Large intestine (tissue), 3 donors: ENCODE results near the gene DENND1A. TPM values are rescaled to one million over a fixed set of nuclear protein-coding genes. Genes with fewer than 3 reads are reported as not detected.

Experiments used
- DNase-seq, 2 donors: peaks; one replicate each; pipeline versions ENCODE4 v3.0.0 to v3.0.0-alpha.2; 2013
- H3K27ac ChIP-seq: one replicate; pipeline ENCODE4 v1.5.1; 2013; ENCODE audit warnings: low read length
- H3K27me3 ChIP-seq: 2 replicates; pipeline ENCODE4 v1.6.1; 2013; ENCODE audit warnings: low read length; ENCODE audit not compliant: control insufficient read depth, insufficient read depth
- H3K36me3 ChIP-seq: 2 replicates; pipeline ENCODE4 v1.6.1; 2013; ENCODE audit warnings: low read length; ENCODE audit not compliant: control insufficient read depth, insufficient read depth
- H3K4me1 ChIP-seq: one replicate; pipeline ENCODE4 v1.6.1; 2013; ENCODE audit warnings: low read length; ENCODE audit not compliant: control insufficient read depth, insufficient read depth
- H3K4me3 ChIP-seq: one replicate; pipeline ENCODE4 v1.5.1; 2013; ENCODE audit warnings: low read length
- H3K9me3 ChIP-seq: one replicate; pipeline ENCODE4 v1.6.1; 2013; ENCODE audit warnings: mild to moderate bottlenecking, low read depth, low read length, moderate library complexity; ENCODE audit not compliant: control insufficient read depth
- WGBS: methylation state at CpG from one replicate; pipeline ENCODE4 v1.1.5; 2013; ENCODE audit warnings: low lambda C conversion rate; ENCODE audit not compliant: insufficient coverage; 5-methylcytosine and 5-hydroxymethylcytosine counted together
- polyA plus RNA-seq: library from polyadenylated mRNA; unstranded; fragments of 120-200 nt; gene quantifications from one replicate; pipeline ENCODE4 v1.2.1, GENCODE V29; 2013

Gene DENND1A
- polyA plus RNA-seq, 1 donor: 29.7 TPM

DNA sequence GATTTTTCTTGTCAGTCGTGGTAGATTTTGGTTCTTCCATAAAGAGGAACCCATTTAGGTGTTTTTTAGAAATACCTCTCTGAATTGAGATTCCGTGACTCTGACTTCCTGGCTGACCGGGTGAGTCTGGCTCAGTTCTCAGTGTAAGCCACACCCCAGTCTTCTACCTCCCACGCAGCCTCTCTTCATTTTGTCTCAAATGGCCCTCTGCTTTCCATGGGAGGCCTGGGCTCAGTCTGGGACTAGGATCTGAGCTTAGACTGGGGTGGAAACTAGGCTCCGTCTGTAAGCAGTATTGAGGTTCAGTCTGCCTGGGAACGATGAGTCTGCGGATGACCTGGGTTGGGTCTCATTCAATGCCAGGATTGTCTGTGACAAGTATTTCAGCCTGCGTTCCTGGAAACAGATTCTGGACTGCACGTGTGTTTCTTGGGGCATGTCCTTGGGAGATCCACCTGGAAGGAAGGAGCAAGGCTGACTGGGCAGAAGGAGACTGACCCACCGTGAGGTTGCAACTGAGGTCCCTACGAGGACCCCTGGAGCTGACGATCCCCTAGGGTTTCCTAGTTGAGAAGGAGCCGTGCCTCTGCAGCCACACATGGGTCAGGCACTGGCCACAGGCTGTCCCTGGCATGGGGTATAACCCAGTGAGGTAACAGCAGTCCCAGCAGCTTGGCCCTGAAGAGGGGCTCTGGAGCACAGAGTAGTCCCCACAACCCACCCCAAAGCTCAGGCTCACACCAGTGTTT is 586.3 kb downstream of the DENND1A start:
- H3K36me3 ChIP-seq: no peaks in the 10 kb centered on the region
- no peak for DNase-seq
- no peaks in the 10 kb centered on the region for H3K4me1 ChIP-seq
- 100% methylated on average over 1 of the region's 13 CpGs for WGBS
- H3K9me3 ChIP-seq: peaks cover 8% of the 10 kb centered on the region
- H3K4me3 ChIP-seq: no peak overlapping the region
- H3K27me3 ChIP-seq: peaks cover 9% of the 10 kb centered on the region
- no peak overlapping the region for H3K27ac ChIP-seq

GRCh38 chr9:123342247-123342646 is 587.7 kb downstream of the DENND1A start:
- no peak overlapping the region for H3K4me3 ChIP-seq
- H3K9me3 ChIP-seq: peaks cover 5% of the 10 kb centered on the region
- no peaks in the 10 kb centered on the region for H3K4me1 ChIP-seq
- no peaks in the 10 kb centered on the region for H3K36me3 ChIP-seq
- 100% methylated on average over 1 of the region's 5 CpGs for WGBS
- peaks cover 6% of the 10 kb centered on the region for H3K27me3 ChIP-seq
- no peak for DNase-seq
- no peak overlapping the region for H3K27ac ChIP-seq

DNA sequence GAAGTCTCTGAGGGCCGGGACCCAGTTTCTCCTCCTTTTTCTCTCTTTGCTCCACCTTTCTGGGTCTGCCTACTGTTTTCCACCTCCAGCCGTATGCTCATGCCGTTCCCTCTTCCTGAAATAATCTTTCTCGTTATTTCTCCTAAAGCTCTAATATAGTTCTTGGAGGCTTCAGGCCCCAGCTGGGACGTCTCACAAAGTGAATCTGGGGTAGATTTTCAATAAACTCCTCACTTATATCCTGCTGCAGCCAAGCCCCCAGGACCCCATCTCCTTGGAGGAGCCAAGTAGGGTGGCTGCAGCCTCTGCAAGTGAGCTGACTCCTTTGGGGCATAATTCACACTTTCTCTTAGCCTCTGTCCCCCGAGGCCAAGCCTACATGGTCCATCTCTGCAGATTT is 588.1 kb downstream of the DENND1A start:
- DNase-seq: no peak
- H3K27ac ChIP-seq: no peak overlapping the region
- WGBS: 89% methylated on average over 3 of the region's 6 CpGs
- peaks cover under 1% of the 10 kb centered on the region for H3K9me3 ChIP-seq
- H3K4me3 ChIP-seq: no peak overlapping the region
- peaks cover 6% of the 10 kb centered on the region for H3K27me3 ChIP-seq
- peaks cover 1% of the 10 kb centered on the region for H3K4me1 ChIP-seq
- no peaks in the 10 kb centered on the region for H3K36me3 ChIP-seq

- Histone ChIP-seq H3K9me3 (no peaks in the 10 kb centered on the region), H3K27ac (no peak overlapping the region), H3K27me3 (peaks cover 6% of the 10 kb centered on the region), H3K36me3 (no peaks in the 10 kb centered on the region), H3K4me3 (no peak overlapping the region), H3K4me1 (peaks cover 20% of the 10 kb centered on the region)
- WGBS: no CpG with 5 or more reads among the region's 32 CpGs
- no peak for DNase-seq
These were observed 590.0 kb downstream of the DENND1A start for GRCh38 chr9:123339666-123340510.

- peaks cover 21% of the 10 kb centered on the region for H3K4me1 ChIP-seq
- H3K36me3 ChIP-seq: no peaks in the 10 kb centered on the region
- H3K27me3 ChIP-seq: peaks cover 6% of the 10 kb centered on the region
- no peak for DNase-seq
- no CpG with 5 or more reads among the region's 35 CpGs for WGBS
- no peak overlapping the region for H3K4me3 ChIP-seq
- no peaks in the 10 kb centered on the region for H3K9me3 ChIP-seq
- no peak overlapping the region for H3K27ac ChIP-seq
These were observed 590.9 kb downstream of the DENND1A start for GRCh38 chr9:123338710-123339665.

DNA sequence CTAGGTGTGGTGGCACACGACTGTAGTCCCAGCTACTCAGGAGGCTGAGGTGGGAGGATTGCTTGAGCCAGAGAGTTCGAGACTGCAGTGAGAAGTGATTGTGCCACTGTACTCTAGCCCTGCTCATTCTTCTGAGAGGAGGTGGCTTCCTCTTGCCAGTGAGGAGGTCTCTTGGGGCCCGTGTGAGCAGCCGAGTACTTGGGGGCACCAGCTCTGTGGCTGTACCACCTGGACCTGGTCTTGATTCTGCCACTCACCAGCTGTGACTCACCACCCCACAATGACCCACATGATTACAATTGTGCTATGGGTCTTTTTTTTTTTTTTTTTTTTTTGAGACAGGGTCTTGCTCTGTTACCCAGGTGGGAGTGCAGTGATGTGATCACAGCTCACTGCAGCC is 592.0 kb downstream of the DENND1A start:
- H3K27ac ChIP-seq: no peak overlapping the region
- WGBS: no CpG with 5 or more reads among the region's 4 CpGs

GRCh38 chr9:123336959-123337358 is 593.0 kb downstream of the DENND1A start:
- no peaks in the 10 kb centered on the region for H3K9me3 ChIP-seq
- no peak for DNase-seq
- no peaks in the 10 kb centered on the region for H3K36me3 ChIP-seq
- peaks cover 21% of the 10 kb centered on the region for H3K4me1 ChIP-seq
- no peak overlapping the region for H3K27ac ChIP-seq
- H3K4me3 ChIP-seq: no peak overlapping the region
- peaks cover 4% of the 10 kb centered on the region for H3K27me3 ChIP-seq

More for the DNA sequence above, 592.0 kb downstream of the DENND1A start:
- DNase-seq: no peak
- Histone ChIP-seq H3K9me3 (no peaks in the 10 kb centered on the region), H3K36me3 (no peaks in the 10 kb centered on the region), H3K27me3 (peaks cover 6% of the 10 kb centered on the region), H3K4me3 (no peak overlapping the region), H3K4me1 (peaks cover 21% of the 10 kb centered on the region)

DNA sequence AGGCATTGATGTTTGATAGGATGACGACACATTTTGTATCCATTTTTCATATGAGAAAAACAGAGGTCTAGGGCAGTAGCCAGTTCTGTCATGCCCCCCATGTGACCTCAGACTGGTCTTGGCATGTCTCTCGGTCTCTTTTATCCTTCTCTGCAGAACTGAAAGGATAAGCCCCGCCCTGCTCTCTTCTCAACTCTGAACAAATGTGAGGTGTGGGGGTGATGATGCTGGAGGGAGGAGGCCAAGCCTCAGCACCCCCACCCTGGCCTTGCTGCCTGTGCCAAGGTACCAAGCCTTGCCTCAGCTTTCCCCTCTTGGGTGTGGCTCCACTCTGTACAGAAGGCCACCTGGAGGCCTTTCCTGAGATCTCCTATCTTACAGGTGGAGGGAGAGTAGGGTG is 593.5 kb downstream of the DENND1A start:
- no peak for DNase-seq
- H3K4me1 ChIP-seq: peaks cover 21% of the 10 kb centered on the region
- peak overlapping the region; percentile 78 for H3K27ac ChIP-seq
- no peaks in the 10 kb centered on the region for H3K9me3 ChIP-seq
- H3K27me3 ChIP-seq: peaks cover 4% of the 10 kb centered on the region
- H3K4me3 ChIP-seq: no peak overlapping the region
- WGBS: no CpG with 5 or more reads among the region's 3 CpGs
- no peaks in the 10 kb centered on the region for H3K36me3 ChIP-seq

GRCh38 chr9:123335986-123336329 is 594.0 kb downstream of the DENND1A start:
- DNase-seq: no peak
- WGBS: 45% methylated on average over 2 of the region's 6 CpGs
- Histone ChIP-seq H3K9me3 (no peaks in the 10 kb centered on the region), H3K4me1 (peaks cover 21% of the 10 kb centered on the region), H3K27ac (peak overlapping the region; percentile 78), H3K36me3 (no peaks in the 10 kb centered on the region), H3K4me3 (no peak overlapping the region), H3K27me3 (peaks cover 4% of the 10 kb centered on the region)
